Limb (tissue), 2 donors: Measurements from ENCODE around the gene KCNQ1OT1.
A peak's percentile ranks its signal among the peaks of the same experiment; 100 is the strongest.

Experiments used
- DNase-seq, 2 donors: peaks; one replicate each; pipeline ENCODE4 v3.0.0-alpha.2; 2016; ENCODE audit errors: extremely low spot score in 2 of 2

Gene KCNQ1OT1

GRCh38 chr11:2574043-2574552 is 125.7 kb downstream of the KCNQ1OT1 start:
- peak in 1 of 2 donors; percentile 42 for DNase-seq

GRCh38 chr11:2573240-2574042 is 126.4 kb downstream of the KCNQ1OT1 start:
- peak in 1 of 2 donors; percentile 20 for DNase-seq

GRCh38 chr11:2572491-2573239 is 127.1 kb downstream of the KCNQ1OT1 start:
- peak in 1 of 2 donors; percentile 19 for DNase-seq

GRCh38 chr11:2571598-2572281 is 128.1 kb downstream of the KCNQ1OT1 start:
- peak in 1 of 2 donors; percentile 27 for DNase-seq

GRCh38 chr11:2570841-2571597 is 128.8 kb downstream of the KCNQ1OT1 start:
- no peak for DNase-seq

GRCh38 chr11:2570211-2570811 is 129.5 kb downstream of the KCNQ1OT1 start:
- DNase-seq: peak in 1 of 2 donors; percentile 23

- DNase-seq: no peak
These were observed 130.0 kb downstream of the KCNQ1OT1 start for GRCh38 chr11:2569731-2570210.

GRCh38 chr11:2569321-2569721 is 130.5 kb downstream of the KCNQ1OT1 start:
- peak in 1 of 2 donors; percentile 19 for DNase-seq

- peak in 1 of 2 donors; percentile 19 for DNase-seq
These were observed 132.6 kb downstream of the KCNQ1OT1 start for GRCh38 chr11:2567026-2567671.

GRCh38 chr11:2566223-2567025 is 133.4 kb downstream of the KCNQ1OT1 start:
- peak in 1 of 2 donors; percentile 23 for DNase-seq

- peak in 1 of 2 donors; percentile 17 for DNase-seq
These were observed 134.2 kb downstream of the KCNQ1OT1 start for GRCh38 chr11:2565447-2566222.

GRCh38 chr11:2564588-2565425 is 135.0 kb downstream of the KCNQ1OT1 start:
- no peak for DNase-seq

- no peak for DNase-seq
These were observed 135.7 kb downstream of the KCNQ1OT1 start for GRCh38 chr11:2564008-2564530.

- peak in 1 of 2 donors; percentile 13 for DNase-seq
These were observed 136.4 kb downstream of the KCNQ1OT1 start for GRCh38 chr11:2563213-2564007.

GRCh38 chr11:2562890-2563212 is 136.9 kb downstream of the KCNQ1OT1 start:
- DNase-seq: no peak
